ENCODE measurements around the gene ZNF678.
"Not testable (repeated sequence)": the region's sequence is repeated elsewhere in the genome, so short reads cannot be mapped to it uniquely, and the experiment has no call there.

The ZNF678 gene

DNA sequence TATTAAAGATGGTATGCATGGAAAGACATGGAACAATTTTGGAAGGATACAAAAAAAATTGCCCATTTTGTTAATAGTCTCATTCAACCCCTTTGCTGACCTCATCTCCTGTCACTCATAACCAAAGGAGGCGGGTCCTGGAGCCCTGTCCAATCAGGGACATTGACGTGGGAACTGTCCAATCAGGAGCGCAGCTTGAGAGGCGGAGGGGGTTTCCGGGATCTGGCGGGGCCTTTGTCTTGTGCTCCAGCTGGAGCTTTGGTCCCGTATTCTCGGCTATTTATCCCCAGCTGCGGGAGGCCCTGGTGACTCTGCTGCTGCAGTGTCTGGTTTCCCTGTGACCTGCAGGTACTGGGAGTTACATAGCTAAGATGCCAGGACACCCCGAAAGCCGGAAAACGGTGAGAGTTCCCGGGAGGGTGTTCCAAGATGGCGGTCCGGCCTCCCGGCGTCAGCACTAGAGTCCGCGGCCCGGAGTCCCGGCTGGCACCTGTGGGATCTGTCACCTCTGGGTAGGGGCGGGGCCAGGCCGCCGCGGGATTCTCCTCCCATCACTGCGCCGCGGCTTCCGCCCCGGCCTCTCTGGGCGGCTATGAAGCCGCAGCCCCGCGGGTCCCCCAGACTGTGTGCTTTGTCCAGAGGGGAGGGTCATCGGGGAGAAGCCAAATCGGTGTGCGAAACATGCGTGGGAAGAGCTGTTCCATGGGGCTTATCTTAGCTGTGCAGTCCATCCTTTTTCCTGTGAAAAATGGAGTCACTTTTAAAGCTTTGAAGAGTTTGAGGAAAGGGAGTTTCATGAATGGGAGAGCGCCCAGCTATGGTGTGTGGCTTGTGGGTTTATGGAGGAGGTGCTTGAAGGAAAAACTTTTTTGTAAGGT lies at the start of gene ZNF678:
TSS of gene ZNF678 (plus strand) at position 233 of the 878 bp plus-strand sequence. CDS start 87,436 bp downstream, outside the sequence.
- DNase-seq, result peak; percentile 94

DNA sequence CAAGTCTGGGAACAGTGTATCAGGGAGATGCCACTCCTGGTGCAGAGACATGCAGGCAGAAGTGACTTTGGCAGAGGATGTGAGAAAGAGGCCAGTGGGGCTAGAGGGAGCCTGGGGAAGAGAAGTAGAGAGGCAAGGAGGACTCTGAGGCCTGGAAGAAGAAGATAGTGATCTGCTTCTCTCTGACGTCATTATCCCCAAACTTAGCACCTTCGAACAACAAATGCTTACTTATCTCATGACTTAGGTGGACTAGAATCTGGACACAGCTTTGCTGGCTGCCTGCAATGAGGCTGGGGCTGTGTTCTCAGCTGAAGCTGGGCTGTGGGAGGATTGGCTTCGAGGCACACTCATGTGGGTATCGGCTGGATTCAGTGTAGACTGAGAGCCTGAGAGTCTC lies 44.5 kb upstream of the ZNF678 start:
- DNase-seq, result no peak

DNA sequence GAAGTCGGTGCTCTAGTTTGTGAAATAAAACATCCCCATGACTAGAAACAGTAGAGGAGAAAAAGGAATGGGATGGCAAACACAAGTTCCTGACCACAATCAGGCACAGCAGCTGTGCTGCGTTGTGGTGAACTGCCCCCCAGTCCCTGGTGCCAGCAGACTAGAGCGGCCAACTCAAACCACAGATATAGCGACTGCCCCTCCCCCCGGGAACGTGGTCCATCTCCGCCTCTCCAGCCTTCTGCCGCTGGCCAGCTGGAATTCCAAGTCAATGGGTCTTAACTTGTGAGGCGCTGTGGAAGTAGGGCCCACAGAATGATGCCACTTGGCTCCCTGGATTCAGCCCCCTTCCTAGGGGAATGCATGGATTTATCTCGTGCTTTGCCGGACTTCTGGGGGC lies 41.6 kb upstream of the ZNF678 start:
- DNase-seq, result no peak

DNA sequence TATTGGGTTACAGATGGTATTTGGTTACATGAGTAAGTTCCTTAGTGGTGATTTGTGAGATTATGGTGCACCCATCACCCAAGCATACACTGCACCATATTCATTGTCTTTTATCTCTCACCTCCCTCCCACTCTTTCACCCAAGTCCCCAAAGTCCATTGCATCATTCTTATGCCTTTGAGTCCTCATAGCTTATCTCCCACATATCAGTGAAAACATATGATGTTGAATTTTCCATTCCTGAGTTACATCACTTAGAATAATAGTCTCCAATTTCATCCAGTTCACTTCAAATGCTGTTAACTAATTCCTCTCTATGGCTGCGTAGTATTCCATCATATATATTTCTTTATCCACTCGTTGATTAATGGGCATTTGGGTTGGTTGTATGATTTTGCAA lies 36.8 kb upstream of the ZNF678 start:
- DNase-seq, result no peak

DNA sequence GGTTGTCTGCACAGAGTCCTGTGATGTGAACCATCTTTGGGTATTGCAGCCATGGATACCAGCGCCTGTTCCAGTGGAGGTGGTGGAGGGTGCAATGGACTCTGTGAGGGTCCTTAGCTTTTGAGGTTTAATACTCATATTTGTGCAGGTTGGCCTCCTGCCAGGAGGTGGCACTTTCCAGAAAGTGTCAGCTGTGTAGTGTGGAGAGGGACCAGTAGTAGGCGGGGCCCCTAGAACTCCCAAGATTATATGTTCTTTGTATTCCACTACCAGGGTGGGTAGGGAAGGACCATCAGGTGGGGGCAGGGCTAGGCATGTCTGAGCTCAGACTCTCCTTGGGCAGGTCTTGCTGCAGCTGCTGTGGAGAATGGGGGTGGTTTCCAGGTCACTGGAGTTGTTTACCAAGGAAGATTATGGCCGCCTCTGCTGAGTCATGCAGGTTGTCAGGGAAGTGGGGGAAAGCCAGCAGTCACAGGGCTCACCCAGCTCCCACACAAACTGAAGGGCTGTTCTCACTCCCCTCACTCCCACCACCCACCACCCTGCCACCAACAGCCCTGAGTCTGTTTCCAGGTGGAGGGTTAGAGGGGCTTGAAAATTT lies 31.2 kb upstream of the ZNF678 start:
- no peak for DNase-seq

DNA sequence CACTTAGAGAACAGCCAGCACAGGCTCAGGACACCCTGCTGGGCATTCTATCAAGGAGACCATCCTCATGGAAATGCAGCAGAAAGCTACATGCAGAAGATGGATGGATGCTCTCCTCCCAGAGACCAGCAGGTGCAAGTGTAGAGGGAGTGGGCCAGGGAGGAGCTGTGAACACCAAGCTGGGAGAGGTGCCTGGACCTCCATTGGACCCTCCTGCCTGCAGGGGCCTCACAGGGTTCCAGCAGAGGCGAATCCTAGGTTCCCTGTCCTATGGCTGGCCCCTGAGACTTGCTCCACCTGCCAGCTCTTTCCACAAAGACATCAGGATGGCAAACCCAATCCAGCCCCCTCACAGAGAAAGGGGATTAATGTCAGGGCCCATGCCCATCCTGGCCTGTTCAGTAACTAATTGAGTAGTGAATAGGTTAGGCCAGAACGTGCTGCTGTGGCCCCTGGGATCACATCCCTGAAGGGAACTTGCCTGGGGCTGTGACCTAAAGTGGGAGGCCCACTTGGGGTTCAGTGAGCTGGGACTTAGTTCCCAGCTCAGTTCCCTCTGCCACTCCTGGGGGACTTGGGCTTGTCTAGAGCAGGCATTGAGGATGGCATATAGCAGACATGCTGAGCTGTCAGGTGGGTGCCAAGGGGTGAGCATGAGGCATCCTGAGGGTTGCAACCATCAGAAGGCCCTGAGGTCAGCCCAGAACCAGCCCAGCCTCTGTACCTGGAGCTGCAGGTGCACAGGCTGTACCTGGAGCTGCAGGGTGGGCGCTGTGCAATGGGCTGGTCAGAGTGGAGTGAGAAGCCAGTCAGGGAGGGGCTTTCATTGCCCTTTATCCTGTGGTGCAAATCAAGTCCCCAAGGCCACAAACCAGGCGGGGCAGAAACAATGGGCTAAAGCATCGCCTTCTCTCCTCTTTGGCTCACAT lies 22.9 kb upstream of the ZNF678 start:
- DNase-seq, result no peak

DNA sequence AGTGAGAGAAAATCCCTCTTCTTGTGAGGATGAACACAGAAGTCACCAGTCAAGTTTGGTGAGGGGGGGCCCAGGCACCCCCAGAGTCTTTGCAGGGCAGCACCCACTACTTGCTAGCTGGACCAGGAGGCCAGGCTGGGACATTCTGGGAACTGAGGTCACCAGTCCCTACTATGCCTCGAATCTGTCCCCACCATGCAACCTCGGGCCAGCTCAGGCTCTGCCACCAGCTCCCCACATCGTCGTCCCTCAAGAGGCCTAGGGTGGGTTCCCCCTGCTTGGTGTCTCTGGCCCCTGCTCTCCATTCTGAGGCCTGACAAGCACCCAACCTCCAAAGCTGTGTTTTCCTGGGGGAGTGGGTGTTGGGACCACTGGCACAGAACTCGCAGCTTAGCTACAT lies 22.2 kb upstream of the ZNF678 start:
- DNase-seq, result no peak

DNA sequence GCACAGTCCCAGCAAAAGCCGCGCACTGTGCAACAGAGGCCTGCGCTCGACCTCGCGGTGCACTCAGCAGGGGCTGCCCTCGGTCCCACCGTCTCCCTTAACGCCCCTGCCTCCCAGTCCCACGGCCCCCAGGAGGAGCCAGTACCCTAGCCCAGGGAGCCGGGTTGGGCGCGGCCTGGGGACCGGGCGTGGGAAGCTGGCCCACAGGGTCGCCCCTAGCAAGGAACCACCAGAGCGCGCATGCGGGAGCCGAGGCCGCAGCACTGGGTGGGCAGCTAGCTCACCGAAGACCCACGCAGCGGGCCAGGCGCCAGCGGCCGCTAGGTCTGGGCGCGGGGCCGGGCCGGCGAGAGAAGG lies 21.6 kb upstream of the ZNF678 start:
- no peak for DNase-seq

DNA sequence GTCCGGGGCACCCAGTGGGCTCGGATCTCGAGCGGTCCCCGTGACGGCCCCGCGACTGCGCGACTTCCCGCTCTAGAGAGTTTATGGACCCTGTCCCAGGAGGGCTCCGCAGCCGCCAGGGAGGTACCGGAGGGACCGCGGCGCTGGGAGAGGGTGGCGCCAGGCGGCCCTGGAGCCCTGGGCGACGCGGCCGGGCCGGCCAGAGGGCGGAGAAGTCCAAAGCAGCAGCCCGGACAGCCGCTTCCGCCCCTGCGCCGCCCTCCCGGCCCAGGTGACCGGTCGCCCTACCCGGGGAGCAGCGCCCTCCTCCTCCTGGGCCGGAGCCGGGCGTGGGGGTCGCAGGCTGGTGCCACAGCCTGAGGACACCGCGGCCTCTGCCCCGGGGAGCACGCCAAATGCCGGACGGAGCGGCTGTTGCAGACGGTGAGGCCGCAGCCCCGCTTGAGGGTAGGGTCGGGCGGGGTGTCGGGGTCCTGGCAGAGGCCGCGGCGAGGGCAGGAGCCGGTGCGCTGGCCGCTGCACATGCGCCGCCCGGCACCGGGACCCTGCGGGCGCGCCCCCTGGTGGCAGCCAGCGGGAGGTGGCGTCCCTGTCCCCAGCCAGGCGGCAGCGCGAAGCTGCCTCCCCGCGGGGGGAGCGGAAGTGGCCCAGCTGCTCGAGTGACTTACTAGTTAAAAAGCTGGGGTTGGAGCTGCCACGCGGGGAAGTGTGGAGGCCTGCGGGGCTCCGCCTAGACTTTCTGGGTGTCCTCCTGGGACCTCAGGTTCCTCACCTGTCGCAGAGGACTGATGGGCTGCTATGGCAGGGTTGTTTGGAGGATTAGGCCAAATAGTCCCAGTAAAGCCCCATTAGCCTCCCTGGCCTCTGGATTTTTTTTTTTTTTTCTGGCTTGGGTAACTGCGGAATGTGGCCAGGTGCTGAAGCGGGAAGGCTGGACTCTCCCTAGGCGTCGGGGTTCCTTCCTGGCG lies 20.9 kb upstream of the ZNF678 start:
- DNase-seq, result peak; percentile 60

DNA sequence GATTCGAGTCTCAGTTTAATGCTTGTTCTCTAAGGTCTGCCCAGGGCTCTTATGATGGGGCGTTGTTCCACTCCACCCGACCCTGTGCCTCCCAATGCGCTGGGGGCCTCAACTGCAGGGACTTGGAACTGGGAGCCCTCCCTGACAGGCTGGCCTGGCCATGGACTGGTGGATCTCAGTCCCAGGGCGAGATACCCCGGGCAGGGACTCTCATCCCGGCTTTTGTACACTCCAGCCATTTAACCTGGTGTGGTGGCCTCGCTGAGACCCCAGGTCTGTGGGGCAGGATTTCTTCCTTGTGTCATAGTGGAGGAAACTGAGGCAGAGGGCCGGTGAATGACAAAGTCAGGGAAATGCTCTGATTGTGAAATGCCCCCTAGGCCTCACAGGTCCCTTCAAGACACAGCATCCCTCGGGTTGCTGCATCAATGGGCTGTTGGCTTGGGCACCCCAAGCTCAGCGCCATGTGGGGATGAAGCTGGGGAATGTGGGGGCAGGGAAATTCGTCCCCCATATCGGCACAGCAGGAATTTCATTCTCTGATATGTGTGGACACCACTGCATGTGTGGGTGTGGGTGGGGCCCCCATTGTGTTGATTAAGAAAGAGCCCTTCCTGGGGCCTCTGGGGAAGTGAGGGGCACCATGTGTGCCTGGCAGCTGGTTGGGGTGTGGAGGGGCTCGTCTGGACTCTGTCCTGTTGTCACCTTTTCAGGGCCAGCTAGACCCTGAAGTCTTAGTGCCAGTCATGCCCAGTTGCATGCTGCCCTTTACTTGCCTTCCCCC lies 19.9 kb upstream of the ZNF678 start:
- DNase-seq, result no peak

DNA sequence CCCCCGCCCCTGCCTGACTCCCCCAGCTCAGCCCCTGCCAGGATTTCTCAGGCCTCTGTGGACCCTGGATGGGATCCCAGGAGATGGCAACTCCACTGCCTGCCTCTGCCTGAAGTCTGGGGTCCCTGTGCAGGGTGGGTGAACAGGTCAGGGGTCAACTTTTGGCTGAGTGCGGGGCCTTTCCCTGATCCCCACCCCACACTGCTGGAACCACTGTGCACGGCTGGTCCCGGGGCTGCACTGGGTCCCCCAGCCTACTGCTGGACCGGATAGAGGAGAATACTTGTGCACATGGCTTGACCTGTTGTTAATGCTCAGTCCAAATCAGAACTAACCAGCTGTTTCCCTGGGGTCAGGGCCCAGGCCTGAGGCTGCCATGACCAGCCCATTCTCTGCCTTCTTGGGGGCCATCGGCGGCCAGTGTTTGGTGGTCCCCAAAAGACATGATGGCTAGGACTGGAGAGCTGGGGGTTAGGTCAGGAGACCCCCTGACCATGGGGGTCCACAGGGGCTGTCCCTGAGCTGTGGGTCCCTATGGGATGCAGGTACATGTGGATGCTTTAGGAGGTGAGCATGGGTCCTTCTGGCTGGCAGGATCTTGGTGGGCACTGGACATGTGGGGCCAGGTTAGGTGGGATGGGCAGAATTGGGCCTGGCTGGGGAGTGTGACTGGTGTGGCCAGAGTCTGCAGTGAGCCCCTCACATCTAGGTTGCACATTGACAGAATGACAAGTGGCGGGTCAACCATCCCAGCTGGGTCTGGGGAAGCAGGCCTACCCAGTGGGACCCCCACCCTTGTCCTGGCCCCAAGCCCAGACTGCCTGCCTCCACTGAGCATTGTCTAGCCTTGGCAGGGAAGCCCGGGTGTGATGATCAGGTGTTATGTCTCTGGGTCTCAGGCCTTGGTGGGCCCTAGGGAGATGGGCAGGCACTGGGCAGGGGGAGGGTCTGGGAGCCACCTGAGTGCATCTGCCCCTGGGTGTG lies 19.0 kb upstream of the ZNF678 start:
- DNase-seq, result no peak

DNA sequence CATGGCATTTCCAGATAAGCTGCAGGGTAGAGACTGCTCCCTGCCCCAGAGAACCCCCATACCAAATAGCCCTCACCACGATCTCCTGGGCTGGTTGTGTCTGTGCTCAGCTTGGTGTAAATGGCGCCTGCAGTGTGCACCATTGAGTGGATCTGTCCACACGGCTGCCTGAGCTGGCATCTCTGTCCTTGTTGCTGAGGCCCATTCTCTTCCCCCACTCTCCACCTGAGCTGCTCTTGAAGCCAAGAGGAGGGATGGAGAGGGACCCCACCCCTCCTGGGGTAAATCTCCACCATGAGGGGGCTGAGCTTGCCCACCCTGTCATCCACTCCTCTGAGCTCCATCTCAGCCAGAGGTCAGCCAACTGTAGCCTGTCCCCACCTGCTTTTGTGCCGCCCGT lies 18.0 kb upstream of the ZNF678 start:
- DNase-seq, result no peak

DNA sequence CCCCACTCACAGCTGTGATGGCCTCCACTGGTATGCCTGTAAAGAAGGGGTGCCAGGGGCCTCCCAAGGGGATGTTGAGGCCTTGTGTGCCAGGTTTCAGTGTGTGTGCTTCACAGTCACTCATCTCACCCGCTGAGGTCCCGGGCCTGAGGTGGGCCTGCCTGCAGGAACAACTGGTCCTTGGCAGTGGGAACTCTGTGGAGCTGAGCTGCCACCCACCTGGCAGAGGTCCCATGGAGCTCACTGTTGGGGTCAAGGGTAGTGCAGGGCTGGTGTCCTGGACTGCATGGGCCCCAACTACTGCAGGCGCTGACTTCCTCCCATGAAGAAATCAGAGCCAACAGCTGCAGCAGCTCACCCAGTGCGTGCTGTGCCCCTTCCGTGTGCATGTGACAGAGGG lies 17.3 kb upstream of the ZNF678 start:
- no peak for DNase-seq

DNA sequence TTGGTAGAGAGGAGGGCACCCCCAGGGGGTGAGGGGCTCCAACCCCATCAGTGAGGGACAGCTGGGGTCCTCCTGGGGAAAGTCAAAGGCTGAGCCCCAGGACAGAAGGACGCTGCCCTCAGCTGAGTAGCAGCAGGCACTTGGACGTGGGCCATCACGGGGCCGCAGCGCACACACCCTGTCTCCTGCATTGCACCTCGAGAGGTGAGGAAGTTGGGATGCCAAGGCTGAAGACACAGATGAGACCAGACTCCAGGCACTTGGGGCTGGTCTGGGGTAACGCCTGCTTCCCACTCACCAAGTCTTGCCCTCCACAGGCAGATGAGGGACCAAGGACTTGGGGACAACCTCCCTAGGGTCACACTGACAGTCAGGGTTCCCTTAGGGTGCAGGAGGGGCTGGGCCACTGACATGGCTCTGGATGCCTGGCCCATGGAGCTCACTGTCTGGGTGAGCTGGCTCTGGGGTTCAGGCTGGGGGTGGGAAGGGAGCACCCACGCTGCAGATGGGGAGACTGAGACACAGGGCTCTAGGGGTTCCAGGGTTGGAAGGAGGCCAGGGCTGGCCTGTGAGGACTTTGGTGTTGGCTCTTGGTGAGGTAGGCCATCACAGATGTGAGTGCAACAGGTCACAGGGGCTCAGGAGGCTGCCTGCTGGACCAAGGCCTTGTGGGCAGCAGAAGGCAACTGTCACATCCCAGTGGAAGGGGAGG lies 16.6 kb upstream of the ZNF678 start:
- DNase-seq, result no peak

DNA sequence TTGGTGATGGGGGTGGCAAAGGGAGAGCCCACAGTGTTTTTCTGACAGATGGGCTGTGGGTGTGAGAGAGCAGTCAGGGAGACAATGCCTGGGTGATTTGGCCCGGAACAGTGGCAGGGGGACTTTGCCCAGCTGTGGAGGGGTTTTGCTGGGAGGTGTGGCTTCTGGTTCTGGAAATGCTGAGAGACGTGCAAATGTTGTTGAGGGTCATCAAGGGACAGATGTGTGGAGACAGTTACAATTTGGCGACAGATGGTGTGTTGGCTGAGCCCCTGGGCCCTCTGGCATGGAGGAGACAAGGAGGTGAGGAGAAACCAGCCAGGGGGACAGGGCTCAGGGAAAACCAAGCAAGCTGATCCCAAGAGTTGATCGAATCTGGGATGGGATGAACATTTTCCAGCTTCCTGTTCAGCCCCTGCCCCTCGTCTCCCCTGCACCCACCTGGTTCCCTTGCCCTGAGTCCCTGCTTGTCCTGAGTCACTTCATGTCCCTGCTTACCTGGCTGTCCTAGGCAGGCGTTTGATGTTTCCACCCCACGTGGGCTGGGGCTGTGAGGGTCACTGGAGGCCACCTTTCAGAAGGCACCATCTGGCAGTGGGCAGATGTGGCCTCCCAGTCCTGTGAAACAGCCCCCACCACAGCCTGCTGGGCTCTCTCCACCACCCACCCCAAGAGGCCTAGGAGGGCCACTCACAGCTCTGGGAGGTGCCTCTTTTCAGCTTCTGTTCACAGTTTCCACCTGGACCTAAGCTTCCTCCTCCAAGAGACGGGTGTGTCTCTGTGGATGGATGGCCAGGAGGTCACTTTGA lies 15.8 kb upstream of the ZNF678 start:
- DNase-seq, result no peak

DNA sequence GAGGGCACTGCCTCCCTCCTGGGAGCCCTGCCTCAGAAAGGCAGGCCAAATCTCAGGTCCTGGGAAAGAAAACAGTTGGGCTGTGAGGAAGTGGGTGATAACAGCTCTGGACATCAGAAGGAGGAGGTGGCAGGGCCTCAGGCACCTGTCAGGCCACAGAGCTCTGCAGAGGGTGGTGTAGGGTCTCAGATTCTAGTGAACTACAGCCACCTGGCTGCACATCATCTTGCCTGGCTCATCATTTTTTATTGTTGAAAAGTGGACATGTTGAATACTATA lies 15.3 kb upstream of the ZNF678 start:
- DNase-seq, result no peak

DNA sequence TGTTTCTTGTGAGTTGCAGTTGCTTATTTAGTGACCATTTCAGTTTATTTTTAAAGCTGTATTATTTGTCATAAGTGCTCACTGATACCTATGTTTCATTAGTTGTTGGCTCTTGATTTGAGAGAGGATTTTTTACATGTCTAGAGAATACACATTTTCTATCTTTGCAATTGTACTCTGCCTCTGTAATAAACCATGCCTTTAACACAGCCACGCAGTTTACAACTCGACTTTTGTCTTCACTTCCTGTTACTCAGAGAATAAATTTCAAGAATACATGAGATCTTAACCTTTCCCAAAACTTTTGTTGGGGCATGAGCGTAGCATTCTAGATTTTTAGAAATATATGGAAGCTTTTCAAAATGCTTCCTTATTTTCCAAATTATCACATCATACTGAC lies 14.9 kb upstream of the ZNF678 start:
- DNase-seq, result no peak

DNA sequence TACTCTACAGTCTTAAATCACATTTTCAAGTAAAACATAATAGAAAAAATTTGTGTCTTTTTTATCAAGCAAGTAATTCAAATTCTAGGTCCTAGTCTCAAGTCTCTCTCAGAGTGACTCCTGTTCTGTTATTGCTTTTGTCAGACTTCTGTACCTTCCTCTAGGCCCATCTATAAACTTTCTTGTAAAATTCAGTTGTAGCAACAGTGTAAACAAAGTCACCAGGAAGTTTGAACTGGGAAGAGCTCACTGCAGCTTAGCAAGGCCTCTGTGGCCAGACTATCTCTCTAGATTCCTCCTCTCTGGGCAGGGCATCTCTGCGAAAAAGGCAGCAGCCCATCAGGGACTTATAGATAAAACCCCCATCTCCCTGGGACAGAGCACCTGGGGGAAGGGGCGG lies 13.5 kb upstream of the ZNF678 start:
- DNase-seq, result no peak

DNA sequence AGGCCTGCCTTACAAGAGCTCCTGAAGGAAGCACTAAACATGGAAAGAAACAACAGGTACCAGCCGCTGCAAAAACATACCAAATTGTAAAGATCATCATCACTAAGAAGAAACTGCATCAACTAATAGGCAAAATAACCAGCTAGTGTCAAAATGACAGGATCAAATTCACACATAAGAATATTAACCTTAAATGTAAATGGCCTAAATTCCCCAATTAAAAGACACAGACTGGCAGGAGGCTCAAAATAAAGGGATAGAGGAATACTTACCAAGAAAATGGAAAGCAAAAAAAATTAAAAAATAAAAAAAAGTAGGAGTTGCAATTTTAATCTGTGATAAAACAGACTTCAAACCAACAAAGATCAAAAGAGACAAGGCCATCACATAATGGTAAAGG lies 11.5 kb upstream of the ZNF678 start:
- DNase-seq, result not testable (repeated sequence)

Measured in kidney glomerular epithelial cell (primary cell).